ENCODE results near the gene COMT.

Gene COMT

GRCh38 chr22:19982991-19983578, 41.5 kb downstream of the COMT start:
- no peak for DNase-seq (ENCODE audit: low spot score)

- DNase-seq (ENCODE audit: low spot score): no peak
Measured at GRCh38 chr22:19983741-19984140, 42.2 kb downstream of the COMT start.

GRCh38 chr22:19984201-19984753, 42.7 kb downstream of the COMT start:
- no peak for DNase-seq (ENCODE audit: low spot score)

- DNase-seq (ENCODE audit: low spot score): no peak
Measured at GRCh38 chr22:19984851-19985811, 43.6 kb downstream of the COMT start.

GRCh38 chr22:19986011-19986409, 44.4 kb downstream of the COMT start:
- DNase-seq (ENCODE audit: low spot score): no peak

- DNase-seq (ENCODE audit: low spot score): no peak
Measured at GRCh38 chr22:19986410-19987341, 45.1 kb downstream of the COMT start.

- no peak for DNase-seq (ENCODE audit: low spot score)
Measured at GRCh38 chr22:19987394-19988306, 46.1 kb downstream of the COMT start.

- no peak for DNase-seq (ENCODE audit: low spot score)
Measured at GRCh38 chr22:19988331-19988808, 46.8 kb downstream of the COMT start.

- no peak for DNase-seq (ENCODE audit: low spot score)
Measured at GRCh38 chr22:19988965-19989724, 47.6 kb downstream of the COMT start.

- no peak for DNase-seq (ENCODE audit: low spot score)
Measured at GRCh38 chr22:19989725-19990067, 48.1 kb downstream of the COMT start.

- no peak for DNase-seq (ENCODE audit: low spot score)
Measured at GRCh38 chr22:19990188-19990587, 48.6 kb downstream of the COMT start.

- DNase-seq (ENCODE audit: low spot score): no peak
Measured at GRCh38 chr22:19990609-19991394, 49.2 kb downstream of the COMT start.

- DNase-seq (ENCODE audit: low spot score): no peak
Measured at GRCh38 chr22:19991395-19991644, 49.7 kb downstream of the COMT start.

GRCh38 chr22:19991645-19992451, 50.3 kb downstream of the COMT start:
- DNase-seq (ENCODE audit: low spot score): no peak

GRCh38 chr22:19992481-19992911, 50.9 kb downstream of the COMT start:
- no peak for DNase-seq (ENCODE audit: low spot score)

GRCh38 chr22:19992921-19993355, 51.4 kb downstream of the COMT start:
- no peak for DNase-seq (ENCODE audit: low spot score)

- no peak for DNase-seq (ENCODE audit: low spot score)
Measured at GRCh38 chr22:19993926-19994325, 52.4 kb downstream of the COMT start.

GRCh38 chr22:19994851-19995610, 53.5 kb downstream of the COMT start:
- no peak for DNase-seq (ENCODE audit: low spot score)
